ENCODE results near the gene SLC39A6. TPM values are rescaled to one million over a fixed set of nuclear protein-coding genes. Genes with fewer than 3 reads are reported as not detected.

The SLC39A6 gene
- total and polyA plus RNA-seq, 2 experiments from 2014 or later: 20.8 to 47.3 TPM

DNA sequence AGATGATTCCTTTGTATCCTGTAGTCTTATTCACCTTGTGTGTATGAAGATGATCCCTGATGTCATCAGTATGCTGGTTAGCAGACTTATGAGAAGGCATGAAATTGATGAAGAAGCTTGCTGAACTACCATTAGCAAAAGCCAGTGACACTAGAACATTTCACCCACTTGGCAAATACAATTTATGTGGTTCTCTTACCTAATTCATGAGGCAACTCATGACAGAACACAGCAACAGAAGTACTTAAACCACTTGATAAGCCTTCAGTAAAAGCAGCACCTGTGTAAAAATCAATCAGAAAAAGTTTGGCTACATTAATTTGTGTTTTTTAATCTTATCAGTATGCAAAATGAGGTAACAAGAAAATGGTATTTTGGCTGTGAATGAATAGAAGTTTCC lies 16.8 kb downstream of the SLC39A6 start:
- Histone ChIP-seq H3K4me2 (no peak overlapping the region), H3K9me2 (ENCODE audit: insufficient read depth) (no peaks in the 10 kb centered on the region), H3K79me2 (replicated peaks; ENCODE audit: insufficient read depth) (no peaks in the 10 kb centered on the region), H3K4me1 (ENCODE audit: insufficient read depth) (no peaks in the 10 kb centered on the region), H2AFZ (no peak overlapping the region), H3K27ac (ENCODE audit: low read depth) (no peak overlapping the region), H3K4me3 (no peak overlapping the region), H3K27me3 (ENCODE audit: insufficient read depth) (no peaks in the 10 kb centered on the region), H4K20me1 (replicated peaks; ENCODE audit: insufficient read depth) (no peaks in the 10 kb centered on the region), H3F3A (replicated peaks; ENCODE audit: low read depth) (no peaks in the 10 kb centered on the region), H3K36me3 (ENCODE audit: insufficient read depth) (peaks cover 37% of the 10 kb centered on the region; the same call in 1 of the 2 replicates)
- Mint-ChIP-seq H3K27me3 (ENCODE audit: insufficient read depth, low read depth, poor library complexity) (no peaks in the 10 kb centered on the region), H3K27ac (no peak overlapping the region), H3K9me3 (no peaks in the 10 kb centered on the region), H3K4me3 (no peak overlapping the region), H3K36me3 (ENCODE audit: low read depth) (peaks cover 58% of the 10 kb centered on the region), H3K4me1 (no peaks in the 10 kb centered on the region)
- ATAC-seq (no peak), DNase-seq (ENCODE audit: low spot score) (no peak)
- TF ChIP-seq JUNB (IDR thresholded peaks at IDR 0.05; ENCODE audit: unreplicated experiment): no peak
- no peak for TF ChIP-seq STAT1 (IDR thresholded peaks at IDR 0.05; ENCODE audit: unreplicated experiment)
- TF ChIP-seq NANOG (IDR thresholded peaks at IDR 0.05; ENCODE audit: borderline replicate concordance): no peak
- no peak for TF ChIP-seq CREB1 (CRISPR knock-in tag; IDR thresholded peaks at IDR 0.05; ENCODE audit: low read depth)
- TF ChIP-seq, protein P1, sequence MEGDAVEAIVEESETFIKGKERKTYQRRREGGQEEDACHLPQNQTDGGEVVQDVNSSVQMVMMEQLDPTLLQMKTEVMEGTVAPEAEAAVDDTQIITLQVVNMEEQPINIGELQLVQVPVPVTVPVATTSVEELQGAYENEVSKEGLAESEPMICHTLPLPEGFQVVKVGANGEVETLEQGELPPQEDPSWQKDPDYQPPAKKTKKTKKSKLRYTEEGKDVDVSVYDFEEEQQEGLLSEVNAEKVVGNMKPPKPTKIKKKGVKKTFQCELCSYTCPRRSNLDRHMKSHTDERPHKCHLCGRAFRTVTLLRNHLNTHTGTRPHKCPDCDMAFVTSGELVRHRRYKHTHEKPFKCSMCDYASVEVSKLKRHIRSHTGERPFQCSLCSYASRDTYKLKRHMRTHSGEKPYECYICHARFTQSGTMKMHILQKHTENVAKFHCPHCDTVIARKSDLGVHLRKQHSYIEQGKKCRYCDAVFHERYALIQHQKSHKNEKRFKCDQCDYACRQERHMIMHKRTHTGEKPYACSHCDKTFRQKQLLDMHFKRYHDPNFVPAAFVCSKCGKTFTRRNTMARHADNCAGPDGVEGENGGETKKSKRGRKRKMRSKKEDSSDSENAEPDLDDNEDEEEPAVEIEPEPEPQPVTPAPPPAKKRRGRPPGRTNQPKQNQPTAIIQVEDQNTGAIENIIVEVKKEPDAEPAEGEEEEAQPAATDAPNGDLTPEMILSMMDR (conservative IDR thresholded peaks at IDR 0.05; ENCODE audit: low read depth in 2 of 2): no peak
- no peak for TF ChIP-seq EZH2 (IDR thresholded peaks at IDR 0.05; ENCODE audit: low read depth, unreplicated experiment)
- no peak for TF ChIP-seq EZH2phosphoT487 (IDR thresholded peaks at IDR 0.05; ENCODE audit: unreplicated experiment)
- TF ChIP-seq, protein P2, sequence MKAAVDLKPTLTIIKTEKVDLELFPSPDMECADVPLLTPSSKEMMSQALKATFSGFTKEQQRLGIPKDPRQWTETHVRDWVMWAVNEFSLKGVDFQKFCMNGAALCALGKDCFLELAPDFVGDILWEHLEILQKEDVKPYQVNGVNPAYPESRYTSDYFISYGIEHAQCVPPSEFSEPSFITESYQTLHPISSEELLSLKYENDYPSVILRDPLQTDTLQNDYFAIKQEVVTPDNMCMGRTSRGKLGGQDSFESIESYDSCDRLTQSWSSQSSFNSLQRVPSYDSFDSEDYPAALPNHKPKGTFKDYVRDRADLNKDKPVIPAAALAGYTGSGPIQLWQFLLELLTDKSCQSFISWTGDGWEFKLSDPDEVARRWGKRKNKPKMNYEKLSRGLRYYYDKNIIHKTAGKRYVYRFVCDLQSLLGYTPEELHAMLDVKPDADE (IDR thresholded peaks at IDR 0.05): no peak
- no peak for TF ChIP-seq ZNF114 (CRISPR knock-in tag; IDR thresholded peaks at IDR 0.05)
- TF ChIP-seq ZNF331 (CRISPR knock-in tag; IDR thresholded peaks at IDR 0.05; ENCODE audit: low read depth): no peak
- TF ChIP-seq, protein P3, sequence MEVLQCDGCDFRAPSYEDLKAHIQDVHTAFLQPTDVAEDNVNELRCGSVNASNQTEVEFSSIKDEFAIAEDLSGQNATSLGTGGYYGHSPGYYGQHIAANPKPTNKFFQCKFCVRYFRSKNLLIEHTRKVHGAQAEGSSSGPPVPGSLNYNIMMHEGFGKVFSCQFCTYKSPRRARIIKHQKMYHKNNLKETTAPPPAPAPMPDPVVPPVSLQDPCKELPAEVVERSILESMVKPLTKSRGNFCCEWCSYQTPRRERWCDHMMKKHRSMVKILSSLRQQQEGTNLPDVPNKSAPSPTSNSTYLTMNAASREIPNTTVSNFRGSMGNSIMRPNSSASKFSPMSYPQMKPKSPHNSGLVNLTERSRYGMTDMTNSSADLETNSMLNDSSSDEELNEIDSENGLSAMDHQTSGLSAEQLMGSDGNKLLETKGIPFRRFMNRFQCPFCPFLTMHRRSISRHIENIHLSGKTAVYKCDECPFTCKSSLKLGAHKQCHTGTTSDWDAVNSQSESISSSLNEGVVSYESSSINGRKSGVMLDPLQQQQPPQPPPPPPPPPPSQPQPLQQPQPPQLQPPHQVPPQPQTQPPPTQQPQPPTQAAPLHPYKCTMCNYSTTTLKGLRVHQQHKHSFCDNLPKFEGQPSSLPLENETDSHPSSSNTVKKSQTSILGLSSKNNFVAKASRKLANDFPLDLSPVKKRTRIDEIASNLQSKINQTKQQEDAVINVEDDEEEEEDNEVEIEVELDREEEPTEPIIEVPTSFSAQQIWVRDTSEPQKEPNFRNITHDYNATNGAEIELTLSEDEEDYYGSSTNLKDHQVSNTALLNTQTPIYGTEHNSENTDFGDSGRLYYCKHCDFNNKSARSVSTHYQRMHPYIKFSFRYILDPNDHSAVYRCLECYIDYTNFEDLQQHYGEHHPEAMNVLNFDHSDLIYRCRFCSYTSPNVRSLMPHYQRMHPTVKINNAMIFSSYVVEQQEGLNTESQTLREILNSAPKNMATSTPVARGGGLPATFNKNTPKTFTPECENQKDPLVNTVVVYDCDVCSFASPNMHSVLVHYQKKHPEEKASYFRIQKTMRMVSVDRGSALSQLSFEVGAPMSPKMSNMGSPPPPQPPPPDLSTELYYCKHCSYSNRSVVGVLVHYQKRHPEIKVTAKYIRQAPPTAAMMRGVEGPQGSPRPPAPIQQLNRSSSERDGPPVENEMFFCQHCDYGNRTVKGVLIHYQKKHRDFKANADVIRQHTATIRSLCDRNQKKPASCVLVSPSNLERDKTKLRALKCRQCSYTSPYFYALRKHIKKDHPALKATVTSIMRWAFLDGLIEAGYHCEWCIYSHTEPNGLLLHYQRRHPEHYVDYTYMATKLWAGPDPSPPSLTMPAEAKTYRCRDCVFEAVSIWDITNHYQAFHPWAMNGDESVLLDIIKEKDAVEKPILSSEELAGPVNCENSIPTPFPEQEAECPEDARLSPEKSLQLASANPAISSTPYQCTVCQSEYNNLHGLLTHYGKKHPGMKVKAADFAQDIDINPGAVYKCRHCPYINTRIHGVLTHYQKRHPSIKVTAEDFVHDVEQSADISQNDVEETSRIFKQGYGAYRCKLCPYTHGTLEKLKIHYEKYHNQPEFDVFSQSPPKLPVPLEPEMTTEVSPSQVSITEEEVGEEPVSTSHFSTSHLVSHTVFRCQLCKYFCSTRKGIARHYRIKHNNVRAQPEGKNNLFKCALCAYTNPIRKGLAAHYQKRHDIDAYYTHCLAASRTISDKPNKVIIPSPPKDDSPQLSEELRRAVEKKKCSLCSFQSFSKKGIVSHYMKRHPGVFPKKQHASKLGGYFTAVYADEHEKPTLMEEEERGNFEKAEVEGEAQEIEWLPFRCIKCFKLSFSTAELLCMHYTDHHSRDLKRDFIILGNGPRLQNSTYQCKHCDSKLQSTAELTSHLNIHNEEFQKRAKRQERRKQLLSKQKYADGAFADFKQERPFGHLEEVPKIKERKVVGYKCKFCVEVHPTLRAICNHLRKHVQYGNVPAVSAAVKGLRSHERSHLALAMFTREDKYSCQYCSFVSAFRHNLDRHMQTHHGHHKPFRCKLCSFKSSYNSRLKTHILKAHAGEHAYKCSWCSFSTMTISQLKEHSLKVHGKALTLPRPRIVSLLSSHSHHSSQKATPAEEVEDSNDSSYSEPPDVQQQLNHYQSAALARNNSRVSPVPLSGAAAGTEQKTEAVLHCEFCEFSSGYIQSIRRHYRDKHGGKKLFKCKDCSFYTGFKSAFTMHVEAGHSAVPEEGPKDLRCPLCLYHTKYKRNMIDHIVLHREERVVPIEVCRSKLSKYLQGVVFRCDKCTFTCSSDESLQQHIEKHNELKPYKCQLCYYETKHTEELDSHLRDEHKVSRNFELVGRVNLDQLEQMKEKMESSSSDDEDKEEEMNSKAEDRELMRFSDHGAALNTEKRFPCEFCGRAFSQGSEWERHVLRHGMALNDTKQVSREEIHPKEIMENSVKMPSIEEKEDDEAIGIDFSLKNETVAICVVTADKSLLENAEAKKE (CRISPR knock-in tag; IDR thresholded peaks at IDR 0.05): no peak
- no peak for TF ChIP-seq POLR2AphosphoS5 (IDR thresholded peaks at IDR 0.05; ENCODE audit: low read depth)
- TF ChIP-seq, protein P4, sequence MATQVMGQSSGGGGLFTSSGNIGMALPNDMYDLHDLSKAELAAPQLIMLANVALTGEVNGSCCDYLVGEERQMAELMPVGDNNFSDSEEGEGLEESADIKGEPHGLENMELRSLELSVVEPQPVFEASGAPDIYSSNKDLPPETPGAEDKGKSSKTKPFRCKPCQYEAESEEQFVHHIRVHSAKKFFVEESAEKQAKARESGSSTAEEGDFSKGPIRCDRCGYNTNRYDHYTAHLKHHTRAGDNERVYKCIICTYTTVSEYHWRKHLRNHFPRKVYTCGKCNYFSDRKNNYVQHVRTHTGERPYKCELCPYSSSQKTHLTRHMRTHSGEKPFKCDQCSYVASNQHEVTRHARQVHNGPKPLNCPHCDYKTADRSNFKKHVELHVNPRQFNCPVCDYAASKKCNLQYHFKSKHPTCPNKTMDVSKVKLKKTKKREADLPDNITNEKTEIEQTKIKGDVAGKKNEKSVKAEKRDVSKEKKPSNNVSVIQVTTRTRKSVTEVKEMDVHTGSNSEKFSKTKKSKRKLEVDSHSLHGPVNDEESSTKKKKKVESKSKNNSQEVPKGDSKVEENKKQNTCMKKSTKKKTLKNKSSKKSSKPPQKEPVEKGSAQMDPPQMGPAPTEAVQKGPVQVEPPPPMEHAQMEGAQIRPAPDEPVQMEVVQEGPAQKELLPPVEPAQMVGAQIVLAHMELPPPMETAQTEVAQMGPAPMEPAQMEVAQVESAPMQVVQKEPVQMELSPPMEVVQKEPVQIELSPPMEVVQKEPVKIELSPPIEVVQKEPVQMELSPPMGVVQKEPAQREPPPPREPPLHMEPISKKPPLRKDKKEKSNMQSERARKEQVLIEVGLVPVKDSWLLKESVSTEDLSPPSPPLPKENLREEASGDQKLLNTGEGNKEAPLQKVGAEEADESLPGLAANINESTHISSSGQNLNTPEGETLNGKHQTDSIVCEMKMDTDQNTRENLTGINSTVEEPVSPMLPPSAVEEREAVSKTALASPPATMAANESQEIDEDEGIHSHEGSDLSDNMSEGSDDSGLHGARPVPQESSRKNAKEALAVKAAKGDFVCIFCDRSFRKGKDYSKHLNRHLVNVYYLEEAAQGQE (IDR thresholded peaks at IDR 0.05; ENCODE audit: unreplicated experiment): no peak

Measured in GM23338 (cell line).